DND-41 (cell line): ENCODE results near the gene TECPR1.
"Not testable (repeated sequence)": the region's sequence is repeated elsewhere in the genome, so short reads cannot be mapped to it uniquely, and the experiment has no call there.

Source experiments
- ATAC-seq: fragments of 200-7000 bp; cut with Tn5 transposase; 3 replicates; pipeline ENCODE4 v1.9.1; 2021; ENCODE audit warnings: low read depth; ENCODE audit not compliant: insufficient read depth
- DNase-seq: peaks from one replicate; pipeline ENCODE4 v3.0.0-alpha.2; 2020
- H2AFZ ChIP-seq: 2 replicates; pipeline ENCODE4 v1.6.0; 2012; ENCODE audit warnings: low read depth, low read length
- H3K27ac ChIP-seq: 2 replicates; pipeline ENCODE4 v1.5.1; 2012; ENCODE audit warnings: low read length, inconsistent platforms
- H3K27me3 ChIP-seq: fragments of 200-600 bp; sonication (generic); 2 replicates; pipeline ENCODE4 v1.6.0; 2012; ENCODE audit warnings: low read length, mild to moderate bottlenecking, inconsistent platforms; ENCODE audit not compliant: insufficient read depth, poor library complexity
- H3K36me3 ChIP-seq: 2 replicates; pipeline ENCODE4 v1.5.1; 2012; ENCODE audit warnings: low read length, inconsistent platforms; ENCODE audit not compliant: insufficient read depth
- H3K4me1 ChIP-seq: 2 replicates; pipeline ENCODE4 v1.5.1; 2012; ENCODE audit warnings: mild to moderate bottlenecking, low read length; ENCODE audit not compliant: insufficient read depth
- H3K4me2 ChIP-seq: 2 replicates; pipeline ENCODE4 v1.6.0; 2012; ENCODE audit warnings: mild to moderate bottlenecking, moderate library complexity, low read length, inconsistent platforms; ENCODE audit not compliant: insufficient read depth
- H3K4me3 ChIP-seq, 2 experiments: fragments of 200-600 bp in 1 of 2; shearing (Covaris generic) in 1 of 2; 2 replicates each; pipeline ENCODE4 v1.5.1; 2012 to 2016; ENCODE audit warnings: inconsistent platforms in 2 of 2, low read length in 2 of 2, mild to moderate bottlenecking in 2 of 2, low read depth in 1 of 2, moderate library complexity in 1 of 2
- H3K79me2 ChIP-seq: 2 replicates; pipeline ENCODE4 v1.6.0; 2012; ENCODE audit warnings: low read length, inconsistent platforms; ENCODE audit not compliant: insufficient read depth
- H3K9ac ChIP-seq: 2 replicates; pipeline ENCODE4 v1.6.0; 2012; ENCODE audit warnings: low read depth, mild to moderate bottlenecking, inconsistent platforms, low read length, moderate library complexity
- H3K9me3 ChIP-seq: 2 replicates; pipeline ENCODE4 v1.5.1; 2012; ENCODE audit warnings: low read length, moderate library complexity, mild to moderate bottlenecking, inconsistent platforms; ENCODE audit not compliant: insufficient read depth, severe bottlenecking
- H4K20me1 ChIP-seq: 2 replicates; pipeline ENCODE4 v1.6.0; 2012; ENCODE audit warnings: low read length; ENCODE audit not compliant: insufficient read depth
- EZH2 ChIP-seq: IDR thresholded peaks from 3 replicates; pipeline ENCODE4 v1.6.1; 2012; ENCODE audit warnings: borderline replicate concordance, low read depth, mild to moderate bottlenecking, moderate library complexity, low read length, inconsistent platforms; ENCODE audit not compliant: severe bottlenecking
- TF ChIP-seq, protein P1 (sequence below): IDR thresholded peaks from 2 replicates; pipeline ENCODE4 v1.5.1; 2012; ENCODE audit warnings: borderline replicate concordance, low read length, moderate library complexity, mild to moderate bottlenecking; ENCODE audit not compliant: poor library complexity, severe bottlenecking; ENCODE audit errors: extremely low read depth

Gene TECPR1

DNA sequence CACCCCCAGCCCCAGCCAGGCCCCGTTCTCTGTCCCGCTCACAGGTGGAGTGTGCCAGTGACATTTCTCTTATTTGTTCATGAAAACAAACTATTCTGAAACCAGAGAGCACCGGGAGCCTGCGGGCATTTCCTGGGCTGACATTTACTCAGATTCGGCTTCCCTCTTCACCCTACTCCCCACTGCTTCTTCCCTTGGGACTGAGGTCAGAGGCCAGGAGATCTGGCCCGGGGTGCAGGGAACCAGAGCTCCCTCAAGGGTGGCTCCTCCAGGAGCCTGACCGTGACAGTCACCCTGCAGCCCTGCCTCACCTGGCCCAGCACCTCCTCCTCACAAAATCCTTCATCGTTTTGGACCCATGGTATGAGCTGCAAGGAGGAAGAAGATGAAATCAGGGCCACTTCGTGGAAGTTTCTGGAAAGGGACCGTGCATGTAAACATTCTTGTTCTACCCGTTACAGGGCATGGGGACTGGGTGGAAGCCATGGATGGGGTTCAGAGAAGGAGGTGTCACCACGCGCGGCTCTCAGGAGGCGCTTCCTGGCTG lies 28.6 kb downstream of the TECPR1 start:
- Histone ChIP-seq H4K20me1 (no peaks in the 10 kb centered on the region), H3K36me3 (peaks cover 22% of the 10 kb centered on the region), H3K79me2 (no peaks in the 10 kb centered on the region), H3K9me3 (no peaks in the 10 kb centered on the region), H3K4me2 (no peak overlapping the region), H3K4me3 (no peak overlapping the region), H3K27ac (no peak overlapping the region), H3K9ac (no peak overlapping the region), H3K27me3 (no peaks in the 10 kb centered on the region), H3K4me1 (no peaks in the 10 kb centered on the region), H2AFZ (no peak overlapping the region)
- DNase-seq (no peak), ATAC-seq (no peak)
- TF ChIP-seq, protein P1, sequence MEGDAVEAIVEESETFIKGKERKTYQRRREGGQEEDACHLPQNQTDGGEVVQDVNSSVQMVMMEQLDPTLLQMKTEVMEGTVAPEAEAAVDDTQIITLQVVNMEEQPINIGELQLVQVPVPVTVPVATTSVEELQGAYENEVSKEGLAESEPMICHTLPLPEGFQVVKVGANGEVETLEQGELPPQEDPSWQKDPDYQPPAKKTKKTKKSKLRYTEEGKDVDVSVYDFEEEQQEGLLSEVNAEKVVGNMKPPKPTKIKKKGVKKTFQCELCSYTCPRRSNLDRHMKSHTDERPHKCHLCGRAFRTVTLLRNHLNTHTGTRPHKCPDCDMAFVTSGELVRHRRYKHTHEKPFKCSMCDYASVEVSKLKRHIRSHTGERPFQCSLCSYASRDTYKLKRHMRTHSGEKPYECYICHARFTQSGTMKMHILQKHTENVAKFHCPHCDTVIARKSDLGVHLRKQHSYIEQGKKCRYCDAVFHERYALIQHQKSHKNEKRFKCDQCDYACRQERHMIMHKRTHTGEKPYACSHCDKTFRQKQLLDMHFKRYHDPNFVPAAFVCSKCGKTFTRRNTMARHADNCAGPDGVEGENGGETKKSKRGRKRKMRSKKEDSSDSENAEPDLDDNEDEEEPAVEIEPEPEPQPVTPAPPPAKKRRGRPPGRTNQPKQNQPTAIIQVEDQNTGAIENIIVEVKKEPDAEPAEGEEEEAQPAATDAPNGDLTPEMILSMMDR = no peak
- TF ChIP-seq EZH2 = no peak

- Histone ChIP-seq H2AFZ (no peak overlapping the region), H3K36me3 (peaks cover 16% of the 10 kb centered on the region), H3K27ac (no peak overlapping the region), H3K9ac (no peak overlapping the region), H3K4me2 (no peak overlapping the region), H3K27me3 (no peaks in the 10 kb centered on the region), H3K4me1 (no peaks in the 10 kb centered on the region), H3K79me2 (no peaks in the 10 kb centered on the region), H4K20me1 (no peaks in the 10 kb centered on the region; the same call in 1 of the 2 replicates), H3K9me3 (no peaks in the 10 kb centered on the region), H3K4me3 (no peak overlapping the region)
- TF ChIP-seq EZH2 = no peak
- TF ChIP-seq, protein P1 = no peak
- DNase-seq (no peak), ATAC-seq (no peak)
Observed at GRCh38 chr7:98222533-98223195, 29.4 kb downstream of the TECPR1 start.

- no peaks in the 10 kb centered on the region for H3K4me1 ChIP-seq
- H3K27me3 ChIP-seq = no peaks in the 10 kb centered on the region
- no peak overlapping the region for H3K4me3 ChIP-seq
- H3K27ac ChIP-seq = no peak overlapping the region
- H2AFZ ChIP-seq = no peak overlapping the region
- no peaks in the 10 kb centered on the region for H3K79me2 ChIP-seq
- H3K4me2 ChIP-seq = no peak overlapping the region
- H3K36me3 ChIP-seq = peaks cover 22% of the 10 kb centered on the region
- H3K9me3 ChIP-seq = no peaks in the 10 kb centered on the region
- peaks cover 5% of the 10 kb centered on the region; the same call in 1 of the 2 replicates for H4K20me1 ChIP-seq
- ATAC-seq (no peak), DNase-seq (no peak)
- TF ChIP-seq, protein P1 = no peak
- TF ChIP-seq EZH2 = no peak
- H3K9ac ChIP-seq = no peak overlapping the region
Observed at GRCh38 chr7:98221611-98222532, 30.2 kb downstream of the TECPR1 start.

- ATAC-seq, H2AFZ ChIP-seq, H3K79me2 ChIP-seq, H3K9ac ChIP-seq, H3K4me3 ChIP-seq, H3K4me2 ChIP-seq, H3K9me3 ChIP-seq, H3K27me3 ChIP-seq, H4K20me1 ChIP-seq, DNase-seq, H3K27ac ChIP-seq, H3K4me1 ChIP-seq: not testable (repeated sequence)
- H3K36me3 ChIP-seq = peaks cover 19% of the 10 kb centered on the region
Observed at GRCh38 chr7:98219382-98219781, 32.6 kb downstream of the TECPR1 start.
